Measurements from ENCODE around the gene USP49. TPM values are rescaled to one million over a fixed set of nuclear protein-coding genes. Genes with fewer than 3 reads are reported as not detected.
"Not testable (repeated sequence)": the region's sequence is repeated elsewhere in the genome, so short reads cannot be mapped to it uniquely, and the experiment has no call there.

The USP49 gene
- total RNA-seq, 1 experiment from 2014 or later: 7.0 TPM

- DNase-seq: no peak
- intact Hi-C loops (cut with micrococcal nuclease; ENCODE audit: unreplicated experiment): no loop called here
- H3K9me3 Mint-ChIP-seq (ENCODE audit: low read depth, unreplicated experiment): no peaks in the 10 kb centered on the region
- no TSS peak for BruUV-seq (replicated peaks)
- CTCF ChIA-PET: interaction anchor here (1.0 to 2.0 kb wide), 2 partner anchors 18 to 401 kb away, joined by 3 to 8 read pairs; partner anchors contain the start of gene TOMM6
- no peak overlapping the region for H3K27ac Mint-ChIP-seq (ENCODE audit: unreplicated experiment)
- H3K4me3 Mint-ChIP-seq (ENCODE audit: low read depth, unreplicated experiment): no peak overlapping the region
- no peaks in the 10 kb centered on the region for H3K27me3 Mint-ChIP-seq (ENCODE audit: unreplicated experiment)
- no peak for TF ChIP-seq CTCF (IDR thresholded peaks at IDR 0.05; ENCODE audit: unreplicated experiment)
- H3K4me1 Mint-ChIP-seq (ENCODE audit: low read depth, unreplicated experiment): peaks cover 26% of the 10 kb centered on the region
- H3K36me3 Mint-ChIP-seq (ENCODE audit: insufficient read depth, unreplicated experiment): peaks cover 16% of the 10 kb centered on the region
Measured at GRCh38 chr6:41769376-41769775, 125.8 kb downstream of the USP49 start.

GRCh38 chr6:41768545-41769308, 126.4 kb downstream of the USP49 start:
- intact Hi-C loops (cut with micrococcal nuclease; ENCODE audit: unreplicated experiment): no loop called here
- CTCF ChIA-PET: interaction anchor here (1.0 to 2.0 kb wide), 2 partner anchors 18 to 401 kb away, joined by 3 to 8 read pairs; partner anchors contain the start of gene TOMM6

GRCh38 chr6:41767112-41767833, 127.9 kb downstream of the USP49 start:
- DNase-seq: peak; percentile 79
- Mint-ChIP-seq H3K36me3 (ENCODE audit: insufficient read depth, unreplicated experiment) (peaks cover 16% of the 10 kb centered on the region), H3K27me3 (ENCODE audit: unreplicated experiment) (no peaks in the 10 kb centered on the region), H3K4me1 (ENCODE audit: low read depth, unreplicated experiment) (peaks cover 26% of the 10 kb centered on the region), H3K27ac (ENCODE audit: unreplicated experiment) (peak overlapping the region; percentile 10), H3K9me3 (ENCODE audit: low read depth, unreplicated experiment) (no peaks in the 10 kb centered on the region), H3K4me3 (ENCODE audit: low read depth, unreplicated experiment) (no peak overlapping the region)
- no TSS peak for BruUV-seq (replicated peaks)
- no peak for TF ChIP-seq CTCF (IDR thresholded peaks at IDR 0.05; ENCODE audit: unreplicated experiment)
- intact Hi-C loops (cut with micrococcal nuclease; ENCODE audit: unreplicated experiment): no loop called here
- CTCF ChIA-PET: interaction anchor here (0.7 to 2.0 kb wide), 4 partner anchors 8 to 660 kb away, joined by 3 to 8 read pairs (median 4); partner anchors contain the start of gene TOMM6

More at GRCh38 chr6:41768545-41769308, 126.4 kb downstream of the USP49 start:
- no TSS peak for BruUV-seq (replicated peaks)
- no peak for DNase-seq
- Mint-ChIP-seq H3K4me3 (ENCODE audit: low read depth, unreplicated experiment) (no peak overlapping the region), H3K27me3 (ENCODE audit: unreplicated experiment) (no peaks in the 10 kb centered on the region), H3K36me3 (ENCODE audit: insufficient read depth, unreplicated experiment) (peaks cover 16% of the 10 kb centered on the region), H3K27ac (ENCODE audit: unreplicated experiment) (peak overlapping the region; percentile 55), H3K9me3 (ENCODE audit: low read depth, unreplicated experiment) (no peaks in the 10 kb centered on the region), H3K4me1 (ENCODE audit: low read depth, unreplicated experiment) (peaks cover 26% of the 10 kb centered on the region)
- TF ChIP-seq CTCF (IDR thresholded peaks at IDR 0.05; ENCODE audit: unreplicated experiment): no peak

- H3K4me3 Mint-ChIP-seq (ENCODE audit: low read depth, unreplicated experiment); H3K27ac Mint-ChIP-seq (ENCODE audit: unreplicated experiment); intact Hi-C loops (cut with micrococcal nuclease; ENCODE audit: unreplicated experiment); H3K9me3 Mint-ChIP-seq (ENCODE audit: low read depth, unreplicated experiment); BruUV-seq (replicated peaks); DNase-seq; H3K27me3 Mint-ChIP-seq (ENCODE audit: unreplicated experiment): not testable (repeated sequence)
- CTCF ChIA-PET: interaction anchor here (0.9 kb wide), 1 partner anchor 18 kb away, joined by 7 read pairs; no protein-coding TSS in a partner anchor
- Mint-ChIP-seq H3K36me3 (ENCODE audit: insufficient read depth, unreplicated experiment) (peaks cover 16% of the 10 kb centered on the region), H3K4me1 (ENCODE audit: low read depth, unreplicated experiment) (peaks cover 26% of the 10 kb centered on the region)
Measured at GRCh38 chr6:41766043-41766664, 129.0 kb downstream of the USP49 start.

Measured in Calu3 (cell line).